Anterior cingulate cortex (tissue), 58 donors: ENCODE data around the gene KIFC1.
"Not testable (repeated sequence)": the region's sequence is repeated elsewhere in the genome, so short reads cannot be mapped to it uniquely, and the experiment has no call there.

ENCODE experiments used
- DNase-seq, 58 donors: peaks; one replicate each; lab custom pipeline; 2025; lab: John Stamatoyannopoulos, UW

Gene KIFC1, protein sequence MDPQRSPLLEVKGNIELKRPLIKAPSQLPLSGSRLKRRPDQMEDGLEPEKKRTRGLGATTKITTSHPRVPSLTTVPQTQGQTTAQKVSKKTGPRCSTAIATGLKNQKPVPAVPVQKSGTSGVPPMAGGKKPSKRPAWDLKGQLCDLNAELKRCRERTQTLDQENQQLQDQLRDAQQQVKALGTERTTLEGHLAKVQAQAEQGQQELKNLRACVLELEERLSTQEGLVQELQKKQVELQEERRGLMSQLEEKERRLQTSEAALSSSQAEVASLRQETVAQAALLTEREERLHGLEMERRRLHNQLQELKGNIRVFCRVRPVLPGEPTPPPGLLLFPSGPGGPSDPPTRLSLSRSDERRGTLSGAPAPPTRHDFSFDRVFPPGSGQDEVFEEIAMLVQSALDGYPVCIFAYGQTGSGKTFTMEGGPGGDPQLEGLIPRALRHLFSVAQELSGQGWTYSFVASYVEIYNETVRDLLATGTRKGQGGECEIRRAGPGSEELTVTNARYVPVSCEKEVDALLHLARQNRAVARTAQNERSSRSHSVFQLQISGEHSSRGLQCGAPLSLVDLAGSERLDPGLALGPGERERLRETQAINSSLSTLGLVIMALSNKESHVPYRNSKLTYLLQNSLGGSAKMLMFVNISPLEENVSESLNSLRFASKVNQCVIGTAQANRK

GRCh38 chr6:33391278-33391921, at the start of gene KIFC1:
Gene KIFC1, plus strand, starts transcription at chr6:33391823. Its CDS starts 163 bp downstream, at chr6:33391986.
- peak; percentile 91 to 100 (median 99) for DNase-seq

DNA sequence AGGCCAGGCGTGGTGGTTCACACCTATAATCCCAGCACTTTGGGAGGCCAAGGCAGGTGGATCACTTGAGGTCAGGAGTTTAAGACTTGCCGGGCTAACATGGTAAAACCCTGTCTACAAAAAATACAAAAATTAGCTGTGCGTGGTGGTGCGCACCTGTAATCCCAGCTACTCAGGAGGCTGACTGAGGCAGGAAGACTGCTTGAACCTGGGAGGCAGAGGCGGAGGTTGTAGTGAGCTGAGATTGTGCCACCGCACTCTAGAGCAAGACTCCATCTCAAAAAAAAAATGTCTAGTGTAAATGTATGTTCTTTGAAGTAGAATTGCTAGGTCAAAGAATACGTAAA, 48.0 kb upstream of the KIFC1 start:
- not testable (repeated sequence) for DNase-seq

- no peak for DNase-seq
Observed at GRCh38 chr6:33343953-33344611, 47.5 kb upstream of the KIFC1 start.

DNA sequence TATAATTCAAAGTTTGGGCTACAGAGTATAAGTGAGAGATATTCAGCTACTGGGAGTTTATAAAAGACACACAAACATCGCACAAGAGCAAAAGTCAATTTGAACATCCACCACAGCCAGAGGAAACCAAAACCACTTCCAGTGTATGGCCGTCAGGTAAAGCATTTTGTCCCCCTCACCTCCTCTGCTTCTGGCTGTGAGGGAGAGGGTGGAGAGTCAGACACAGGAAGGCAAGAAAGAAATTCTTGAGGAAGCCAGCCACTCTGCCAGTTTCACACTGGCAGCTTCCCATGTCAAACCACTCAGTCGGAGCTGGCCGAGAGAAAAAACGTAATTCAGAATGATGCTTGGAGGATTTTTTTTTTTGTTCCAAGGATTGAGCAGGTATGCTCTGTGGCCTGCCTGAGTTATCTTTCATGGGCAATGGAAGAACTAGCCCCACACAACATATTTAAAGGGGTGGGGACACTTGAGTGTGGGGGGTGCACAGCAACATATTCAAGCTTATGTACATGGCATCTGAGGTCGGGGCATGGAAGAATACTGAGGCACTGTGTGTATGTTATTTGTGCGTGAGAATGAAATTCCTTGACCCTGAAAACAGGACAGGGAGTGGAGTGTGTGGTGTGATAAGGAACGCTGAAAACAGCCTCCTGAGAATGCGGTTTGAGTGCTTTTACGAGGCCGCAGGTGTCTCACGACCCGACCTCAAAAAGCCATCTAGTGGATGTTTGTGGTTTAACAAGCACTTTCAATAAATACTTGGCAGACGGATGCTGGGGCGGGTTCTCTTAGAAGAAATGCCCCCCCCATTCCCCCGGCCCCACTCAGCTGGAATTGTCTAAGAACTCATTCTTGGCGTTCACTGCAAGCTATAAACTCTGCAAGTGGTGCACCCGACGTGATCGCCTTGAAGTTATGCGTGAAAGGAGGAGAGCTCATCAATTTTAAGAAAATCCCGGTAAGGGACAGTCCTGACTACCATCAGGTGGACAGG, 46.6 kb upstream of the KIFC1 start:
- DNase-seq, result peak in 23 of 58 donors; percentile 1 to 36 (median 9)

DNA sequence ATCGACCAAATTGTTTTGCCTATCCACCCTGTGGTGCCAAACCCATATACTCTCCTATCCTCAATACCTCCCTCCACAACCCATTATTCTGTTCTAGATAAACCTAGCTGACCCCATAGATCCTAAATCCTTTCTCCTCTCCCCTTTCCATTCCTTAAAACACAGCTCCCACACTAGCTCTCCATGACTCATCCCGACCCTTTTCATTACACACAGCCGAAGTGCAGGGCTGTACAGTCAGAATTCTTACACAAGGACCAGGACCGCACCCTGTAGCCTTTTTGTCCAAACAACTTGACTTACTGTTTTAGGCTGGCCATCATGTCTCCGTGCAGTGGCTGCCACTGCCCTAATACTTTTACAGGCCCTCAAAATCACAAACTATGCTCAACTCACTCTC, 44.7 kb upstream of the KIFC1 start:
- not testable (repeated sequence) for DNase-seq

DNA sequence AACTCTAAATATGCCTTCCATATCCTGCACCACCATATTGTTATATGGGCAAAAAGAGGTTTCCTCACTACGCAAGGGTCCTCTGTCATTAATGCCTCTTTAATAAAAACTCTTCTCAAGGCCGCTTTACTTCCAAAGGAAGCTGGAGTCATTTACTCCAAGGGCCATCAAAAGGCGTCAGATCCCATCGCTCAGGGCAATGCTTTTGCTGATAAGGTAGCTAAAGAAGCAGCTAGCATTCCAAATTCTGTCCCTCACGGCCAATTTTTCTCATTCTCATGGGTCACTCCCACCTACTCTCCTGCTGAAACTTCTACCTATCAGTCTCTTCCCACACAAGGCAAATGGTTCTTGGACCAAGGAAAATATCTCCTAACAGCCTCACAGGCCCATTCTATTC, 43.8 kb upstream of the KIFC1 start:
- no peak for DNase-seq

DNA sequence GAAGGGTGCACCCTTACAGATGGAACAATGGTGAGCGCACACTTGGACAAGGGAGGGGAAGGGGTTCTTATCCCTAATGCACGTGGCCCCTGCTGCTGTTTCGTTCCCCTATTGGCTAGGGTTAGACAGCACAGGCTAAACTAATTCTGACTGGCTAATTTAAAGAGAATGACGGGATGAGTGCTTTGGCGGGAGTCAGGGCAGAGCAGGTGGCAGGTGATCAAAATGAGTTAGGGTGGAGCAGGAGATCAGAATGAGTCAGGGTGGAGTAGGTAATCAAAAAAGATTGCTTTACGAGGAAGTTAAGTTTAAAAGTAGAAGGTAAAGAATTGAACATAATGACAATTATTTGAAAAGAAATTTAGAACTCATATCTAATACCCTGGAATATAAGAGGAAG, 35.8 kb upstream of the KIFC1 start:
- not testable (repeated sequence) for DNase-seq

GRCh38 chr6:33356295-33356694, 35.3 kb upstream of the KIFC1 start:
- no peak for DNase-seq

DNA sequence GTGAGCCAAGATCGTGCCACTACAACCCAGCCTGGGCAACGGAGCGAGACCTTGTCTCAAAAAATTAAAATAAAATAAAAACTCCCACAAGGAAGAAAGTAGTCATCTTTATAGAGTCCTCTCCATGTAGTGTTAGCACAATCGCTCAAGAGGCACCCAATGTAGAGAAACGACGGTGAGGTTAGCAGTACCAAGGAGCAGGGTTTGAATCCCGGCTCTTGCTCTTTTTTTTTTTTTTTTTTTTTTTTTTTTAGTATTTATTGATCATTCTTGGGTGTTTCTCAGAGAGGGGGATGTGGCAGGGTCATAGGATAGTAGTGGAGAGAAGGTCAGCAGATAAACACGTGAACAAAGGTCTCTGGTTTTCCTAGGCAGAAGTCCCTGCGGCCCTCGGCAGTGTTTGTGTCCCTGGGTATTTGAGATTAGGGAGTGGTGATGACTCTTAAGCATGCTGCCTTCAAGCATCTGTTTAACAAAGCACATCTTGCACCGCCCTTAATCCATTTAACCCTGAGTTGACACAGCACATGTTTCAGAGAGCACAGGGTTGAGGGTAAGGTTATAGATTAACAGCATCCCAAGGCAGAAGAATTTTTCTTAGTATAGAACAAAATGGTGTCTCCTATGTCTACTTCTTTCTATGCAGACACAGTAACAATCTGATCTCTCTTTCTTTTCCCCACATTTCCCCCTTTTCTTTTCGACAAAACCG, 34.3 kb upstream of the KIFC1 start:
- not testable (repeated sequence) for DNase-seq

DNA sequence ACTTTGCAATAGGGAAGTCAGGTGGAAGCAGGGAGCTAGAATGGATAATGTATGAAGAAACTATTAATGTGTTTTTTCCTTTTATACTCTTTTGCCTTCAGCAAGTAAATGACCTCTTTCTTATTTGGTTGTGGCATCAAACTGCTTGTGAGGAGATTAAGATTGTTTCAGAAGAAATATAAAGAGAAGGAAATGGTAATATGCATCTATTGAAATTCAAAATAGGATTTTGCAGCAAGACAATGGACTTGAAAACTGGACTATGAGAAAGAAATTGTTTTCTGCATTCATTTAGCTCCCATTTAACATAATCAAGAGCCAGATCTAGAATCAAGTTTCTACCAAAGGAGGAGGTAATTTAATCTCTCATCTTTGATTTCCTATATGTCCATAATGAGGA, 32.3 kb upstream of the KIFC1 start:
- no peak for DNase-seq

GRCh38 chr6:33363486-33363885, 28.1 kb upstream of the KIFC1 start:
- DNase-seq, result not testable (repeated sequence)

- DNase-seq, result not testable (repeated sequence)
Observed at GRCh38 chr6:33364475-33365205, 27.0 kb upstream of the KIFC1 start.

DNA sequence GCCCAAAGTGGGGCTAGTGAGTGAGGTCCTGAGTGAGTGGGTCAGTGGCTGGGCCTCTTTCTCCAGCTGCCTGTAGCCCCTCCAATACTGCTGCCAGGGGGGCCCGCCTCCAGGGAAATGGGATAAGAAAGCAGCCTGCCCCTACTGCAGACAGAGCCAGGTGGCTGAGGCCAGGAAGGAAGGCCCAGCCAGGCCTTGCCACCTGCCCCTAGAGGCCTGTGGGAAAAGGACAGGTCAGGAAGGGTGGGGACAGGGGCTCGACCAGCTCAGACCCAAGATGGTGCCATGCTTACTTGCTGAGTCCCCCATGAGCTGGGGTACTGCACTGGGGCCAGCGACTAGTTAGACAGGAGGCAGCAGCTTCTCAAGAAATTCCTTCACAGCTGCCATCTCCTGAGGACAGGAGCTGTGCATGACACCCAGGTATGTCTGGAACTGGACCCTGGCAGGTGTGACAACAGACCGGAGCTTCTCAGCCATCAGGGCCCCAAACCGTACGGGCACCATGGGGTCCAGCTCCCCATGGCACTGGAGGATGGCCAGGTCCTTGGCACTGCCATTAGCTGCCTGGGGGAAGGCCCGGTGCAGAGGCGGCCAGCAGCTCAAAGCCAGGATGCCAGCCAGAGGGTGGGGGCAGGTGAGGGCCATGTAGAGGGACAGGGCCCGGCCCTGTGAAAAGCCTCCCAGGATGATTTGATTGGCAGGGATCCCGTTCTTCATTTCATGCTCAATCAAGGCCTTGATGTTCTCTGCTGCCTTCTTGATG, 26.2 kb upstream of the KIFC1 start:
- DNase-seq, result not testable (repeated sequence)

- no peak for DNase-seq
Observed at GRCh38 chr6:33367009-33367714, 24.5 kb upstream of the KIFC1 start.

GRCh38 chr6:33367715-33368025, 24.0 kb upstream of the KIFC1 start:
- not testable (repeated sequence) for DNase-seq

- DNase-seq, result not testable (repeated sequence)
Observed at GRCh38 chr6:33371901-33372300, 19.7 kb upstream of the KIFC1 start.

DNA sequence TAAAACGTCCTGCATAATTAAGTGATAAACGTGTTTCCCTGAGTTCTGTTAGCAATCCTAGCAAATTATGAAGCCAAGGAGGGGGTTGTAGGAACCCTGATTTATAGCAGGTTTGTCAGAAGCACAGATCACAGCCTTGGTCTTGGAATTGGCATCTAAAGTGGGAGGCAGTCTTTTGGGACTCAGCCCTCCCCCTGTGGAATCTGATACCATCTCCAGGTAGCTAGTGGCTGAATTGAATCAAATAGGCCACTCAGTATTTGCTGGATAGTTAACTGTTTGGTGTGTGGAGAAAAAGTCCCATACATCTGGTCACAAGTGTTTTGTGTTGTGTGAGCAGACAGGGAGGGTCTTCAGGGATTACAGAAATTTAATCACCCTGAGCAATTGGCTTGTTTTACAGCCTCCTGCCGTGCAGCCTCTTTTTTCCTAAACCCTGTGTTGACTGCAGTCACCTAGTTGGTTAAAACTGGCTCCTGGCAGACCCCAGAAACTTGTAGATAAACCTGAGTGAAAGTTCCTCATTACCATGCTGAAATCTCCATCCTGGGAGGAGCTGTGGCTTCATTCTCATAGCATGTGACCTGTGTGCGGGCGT, 19.0 kb upstream of the KIFC1 start:
- no peak for DNase-seq
